Choroid plexus epithelial cell (primary cell): ENCODE results near the gene CLEC4G.

Experiments
- DNase-seq: peaks from one replicate; pipeline ENCODE4 v3.0.0-alpha.2; 2010; ENCODE audit warnings: low read depth
- H3K4me3 ChIP-seq: 2 replicates; pipeline ENCODE4 v1.5.1; 2011; ENCODE audit warnings: low read depth, mild to moderate bottlenecking, control low read depth, low read length, moderate library complexity
- CTCF ChIP-seq: conservative IDR thresholded peaks from 2 replicates; pipeline ENCODE4 v1.5.1; 2011; ENCODE audit warnings: low read depth, mild to moderate bottlenecking, control low read depth, inconsistent platforms, low read length, moderate library complexity

The CLEC4G gene

GRCh38 chr19:7685546-7686445 is 46.1 kb downstream of the CLEC4G start:
- no peak for DNase-seq
- H3K4me3 ChIP-seq: no peak overlapping the region
- no peak for TF ChIP-seq CTCF

GRCh38 chr19:7682175-7682855 is 49.6 kb downstream of the CLEC4G start:
- peak overlapping the region; percentile 95 for H3K4me3 ChIP-seq
- no peak for TF ChIP-seq CTCF
- no peak for DNase-seq

- H3K4me3 ChIP-seq: peak overlapping the region; percentile 95
- DNase-seq: peak; percentile 79
- TF ChIP-seq CTCF: peak; percentile 78
Observed at GRCh38 chr19:7681340-7682174, 50.4 kb downstream of the CLEC4G start.

GRCh38 chr19:7680606-7681339 is 51.1 kb downstream of the CLEC4G start, which contains the start of gene TRAPPC5:
TRAPPC5 (plus strand) TSS chr19:7680833; CDS start chr19:7682254, 1,421 bp downstream.
- peak; percentile 83 for DNase-seq
- peak within 1 kb of the TSS; percentile 95 for H3K4me3 ChIP-seq
- peak; percentile 47 for TF ChIP-seq CTCF

- no peak for TF ChIP-seq CTCF
- no peak for DNase-seq
- peak overlapping the region; percentile 34 for H3K4me3 ChIP-seq
Observed at GRCh38 chr19:7679771-7680605, 51.9 kb downstream of the CLEC4G start.
